Measurements from ENCODE around the gene ZDHHC20.

DNA sequence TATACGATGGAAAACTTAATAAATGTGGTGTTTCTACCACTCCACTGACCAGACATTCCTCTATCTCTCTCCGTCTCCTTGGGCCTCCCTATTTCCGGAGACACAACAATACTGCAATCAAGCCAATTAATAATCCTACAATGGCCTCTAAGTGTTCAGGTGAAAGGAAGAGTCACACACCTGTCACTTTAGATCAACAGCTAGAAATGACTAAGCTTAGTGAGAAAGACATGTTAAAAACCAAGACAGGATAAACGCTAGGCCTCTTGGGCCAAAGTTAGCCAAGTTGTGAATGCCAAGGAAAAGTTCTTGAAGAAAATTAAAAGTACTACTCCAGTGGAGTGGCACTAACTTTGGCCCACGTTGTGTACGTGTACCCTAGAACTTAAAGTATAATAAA lies 22.5 kb downstream of the ZDHHC20 start:
- no peak for TF ChIP-seq SMC3 (IDR thresholded peaks at IDR 0.05; ENCODE audit: low read depth, low read length)
- TF ChIP-seq, protein P1, sequence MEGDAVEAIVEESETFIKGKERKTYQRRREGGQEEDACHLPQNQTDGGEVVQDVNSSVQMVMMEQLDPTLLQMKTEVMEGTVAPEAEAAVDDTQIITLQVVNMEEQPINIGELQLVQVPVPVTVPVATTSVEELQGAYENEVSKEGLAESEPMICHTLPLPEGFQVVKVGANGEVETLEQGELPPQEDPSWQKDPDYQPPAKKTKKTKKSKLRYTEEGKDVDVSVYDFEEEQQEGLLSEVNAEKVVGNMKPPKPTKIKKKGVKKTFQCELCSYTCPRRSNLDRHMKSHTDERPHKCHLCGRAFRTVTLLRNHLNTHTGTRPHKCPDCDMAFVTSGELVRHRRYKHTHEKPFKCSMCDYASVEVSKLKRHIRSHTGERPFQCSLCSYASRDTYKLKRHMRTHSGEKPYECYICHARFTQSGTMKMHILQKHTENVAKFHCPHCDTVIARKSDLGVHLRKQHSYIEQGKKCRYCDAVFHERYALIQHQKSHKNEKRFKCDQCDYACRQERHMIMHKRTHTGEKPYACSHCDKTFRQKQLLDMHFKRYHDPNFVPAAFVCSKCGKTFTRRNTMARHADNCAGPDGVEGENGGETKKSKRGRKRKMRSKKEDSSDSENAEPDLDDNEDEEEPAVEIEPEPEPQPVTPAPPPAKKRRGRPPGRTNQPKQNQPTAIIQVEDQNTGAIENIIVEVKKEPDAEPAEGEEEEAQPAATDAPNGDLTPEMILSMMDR (IDR thresholded peaks at IDR 0.05) = no peak
- TF ChIP-seq RFX5 (IDR thresholded peaks at IDR 0.05; ENCODE audit: low read length) = no peak
